IPS DF 4.7 (cell line): ENCODE measurements around the gene UBE2D2.

Source experiments
- DNase-seq: peaks from one replicate; pipeline ENCODE4 v3.0.0-alpha.2; 2013; ENCODE audit warnings: low spot score; ENCODE audit errors: extremely low read depth

UBE2D2 gene

DNA sequence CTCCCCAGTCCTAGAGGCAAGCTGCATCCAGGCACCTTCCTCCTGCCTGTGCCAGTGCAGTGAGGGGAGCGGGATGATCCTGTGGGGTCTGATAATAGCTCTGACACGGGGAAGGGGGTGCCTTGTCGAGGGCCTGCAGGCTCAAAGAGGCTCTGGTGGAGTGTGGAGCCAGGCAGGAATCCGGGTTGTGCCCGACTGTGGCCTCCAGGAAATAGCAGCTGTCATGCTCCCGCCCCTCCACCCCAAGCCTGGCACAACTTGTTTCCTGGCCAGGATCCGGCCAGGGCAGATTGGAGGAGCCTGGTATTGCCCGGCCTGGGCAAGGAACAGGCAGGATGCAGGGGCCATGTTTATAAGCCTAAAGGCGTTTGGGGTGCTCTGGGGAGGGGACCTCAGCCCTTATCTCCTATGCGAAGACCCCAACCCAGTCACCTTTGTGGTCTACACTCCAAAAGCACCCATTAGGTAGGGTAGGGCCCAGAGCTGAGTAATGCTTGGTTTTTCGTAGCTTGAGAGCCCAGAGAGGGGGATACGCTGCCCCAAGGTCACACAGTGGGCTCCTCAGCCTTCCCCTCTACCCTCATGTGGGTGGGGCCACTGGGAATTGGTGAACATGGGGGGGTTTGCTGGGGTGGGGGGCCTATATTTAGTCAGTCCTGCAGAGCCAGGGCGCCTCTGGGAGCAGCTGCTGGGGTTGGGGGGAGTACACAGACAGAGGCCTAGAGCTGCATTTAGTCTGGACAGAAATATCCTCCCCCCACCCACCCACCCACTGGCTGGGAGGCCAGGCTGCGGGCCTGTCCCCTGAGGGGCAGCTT lies 99.2 kb downstream of the UBE2D2 start:
- no peak for DNase-seq

DNA sequence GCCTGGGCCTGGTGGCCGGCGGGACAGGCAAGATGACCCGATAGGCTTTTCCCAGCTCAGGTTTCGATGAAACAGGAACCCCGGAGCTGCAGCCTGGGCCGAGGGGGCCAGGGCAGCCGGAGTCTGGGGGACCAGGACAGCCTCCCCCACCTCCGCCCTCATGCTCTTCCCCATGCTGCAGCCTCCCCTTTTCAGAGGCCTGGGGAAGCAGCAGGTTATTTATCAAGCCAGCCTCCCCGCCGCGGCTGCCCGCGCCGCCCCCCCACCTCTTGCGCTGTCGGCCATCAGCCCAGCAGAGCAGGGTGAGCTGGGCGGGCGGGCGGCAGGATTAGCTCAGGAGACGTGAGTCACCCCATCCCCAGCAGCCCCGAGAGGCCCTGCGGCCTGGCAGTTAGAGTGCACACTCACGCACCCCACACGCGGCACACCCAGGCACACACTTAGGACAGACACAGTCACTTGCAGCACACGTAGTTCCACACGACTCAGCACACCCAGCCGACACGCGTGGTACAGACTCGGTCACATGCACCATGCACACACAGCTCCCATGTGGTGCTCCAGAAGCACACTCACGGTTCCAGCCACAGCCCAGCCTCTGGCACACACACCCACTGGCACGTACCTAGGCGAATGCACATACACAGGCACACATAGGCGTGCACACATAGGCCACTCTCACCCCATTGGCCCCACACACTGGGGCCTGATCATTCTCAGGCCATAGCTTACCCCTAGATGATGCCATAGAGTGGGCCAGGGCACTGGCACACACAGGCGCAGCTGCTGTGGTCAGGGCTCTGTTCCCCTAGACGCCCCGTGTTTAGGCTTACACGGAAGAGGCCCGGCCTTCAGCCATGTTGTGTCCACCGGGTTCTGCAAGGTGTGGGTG lies 100.0 kb downstream of the UBE2D2 start:
- DNase-seq, result no peak

- DNase-seq, result no peak
Measured at GRCh38 chr5:139662617-139663016, 101.5 kb downstream of the UBE2D2 start.

DNA sequence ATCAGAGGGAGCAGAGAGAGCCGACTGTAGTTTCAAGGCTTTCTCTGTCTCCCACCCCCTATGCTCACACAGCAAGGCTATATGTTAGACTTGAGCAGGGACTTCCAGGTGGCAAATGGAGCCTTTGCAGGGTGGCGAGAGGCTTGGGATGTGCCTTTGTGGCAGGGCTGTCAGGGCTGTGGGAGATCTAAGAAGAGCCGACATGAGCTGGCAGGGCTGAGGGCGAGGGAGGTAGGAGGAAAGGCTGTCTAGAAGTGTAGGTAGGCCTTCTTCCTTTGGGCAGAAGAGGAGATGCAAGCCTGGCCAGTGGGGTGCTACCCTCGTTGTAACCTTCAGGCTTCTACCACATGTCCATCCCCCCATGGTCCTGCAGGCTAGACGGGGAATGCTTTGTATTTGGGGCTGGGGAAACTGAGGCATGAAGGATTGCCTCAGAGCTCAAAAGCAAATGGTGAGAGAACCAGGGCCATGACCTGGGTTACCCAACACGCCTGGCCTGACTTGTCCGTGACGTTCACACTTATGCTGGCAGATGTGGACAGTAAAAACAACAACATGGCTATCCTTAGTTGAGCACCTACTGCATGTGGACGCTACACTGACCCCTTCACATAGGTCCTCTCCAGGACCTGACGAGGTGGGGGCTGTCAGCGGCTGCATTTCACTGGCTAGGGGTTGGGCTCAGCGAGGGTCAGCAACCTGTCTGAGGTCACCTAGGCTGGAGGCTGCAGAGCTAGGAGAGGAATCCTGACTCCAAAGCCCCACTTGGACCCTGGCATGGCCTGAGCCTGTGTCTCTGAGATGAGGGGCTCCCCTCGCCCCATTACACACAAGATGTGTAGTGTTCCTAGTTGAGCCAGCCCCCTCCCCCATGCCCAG lies 102.3 kb downstream of the UBE2D2 start:
- DNase-seq, result no peak

- no peak for DNase-seq
Measured at GRCh38 chr5:139664086-139664693, 103.1 kb downstream of the UBE2D2 start.

GRCh38 chr5:139664727-139665351 lies 103.7 kb downstream of the UBE2D2 start:
- no peak for DNase-seq

DNA sequence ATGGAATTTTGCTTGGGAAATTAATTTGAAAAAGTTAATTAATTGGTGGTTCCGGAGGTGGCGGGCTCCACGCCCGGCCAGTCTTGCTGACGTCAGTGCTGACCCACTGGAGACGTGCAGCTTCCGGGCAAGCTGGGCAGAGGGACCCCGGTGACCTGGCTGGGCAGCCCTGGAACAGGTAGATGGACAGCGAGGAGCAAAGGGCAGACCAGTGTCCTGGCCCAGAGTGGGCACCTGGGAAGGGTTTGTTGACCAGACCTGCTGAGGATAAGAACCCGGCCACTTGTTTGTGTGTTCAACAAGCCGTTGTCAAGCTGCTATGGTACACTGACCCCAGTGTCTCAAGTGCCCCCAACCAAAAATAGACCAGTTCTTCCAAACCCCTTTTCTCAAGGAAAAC lies 104.5 kb downstream of the UBE2D2 start:
- no peak for DNase-seq

DNA sequence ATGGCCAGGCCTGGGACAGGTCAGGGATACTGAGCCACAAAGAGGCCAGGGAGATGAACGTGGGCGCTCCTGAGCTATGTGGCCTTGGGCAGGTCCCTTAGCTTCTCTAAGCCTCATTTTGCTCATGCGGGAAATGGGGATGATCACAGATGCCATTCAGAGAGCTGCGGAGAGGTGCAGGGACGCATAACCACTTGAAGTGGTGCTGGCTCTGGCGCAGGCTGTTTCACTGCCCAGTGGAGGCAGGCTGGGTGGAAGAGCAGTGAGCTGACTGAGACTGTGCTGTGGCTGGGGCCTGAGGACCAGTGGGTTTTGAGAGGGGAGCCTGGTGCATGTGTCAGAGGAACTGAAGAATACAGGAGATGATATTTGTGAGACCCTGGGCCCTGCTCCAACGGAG lies 105.4 kb downstream of the UBE2D2 start:
- DNase-seq, result no peak

GRCh38 chr5:139667001-139667729 lies 106.0 kb downstream of the UBE2D2 start:
- no peak for DNase-seq

DNA sequence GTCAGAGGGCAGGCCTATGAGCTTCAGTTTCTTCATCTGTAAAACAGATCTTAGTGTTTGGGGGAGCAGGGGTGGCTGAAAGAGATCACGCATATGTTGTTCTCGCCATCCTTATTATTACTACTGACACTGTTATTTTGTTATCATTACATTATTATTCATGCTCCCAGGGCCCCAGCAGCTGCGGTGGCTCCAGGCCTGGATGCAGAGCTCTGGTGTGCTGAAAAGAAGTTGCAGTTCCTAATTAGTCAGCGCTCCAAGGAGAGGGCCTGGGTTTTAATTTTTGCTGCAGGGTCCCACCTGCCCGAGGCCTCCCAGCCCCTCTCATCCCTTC lies 106.6 kb downstream of the UBE2D2 start:
- no peak for DNase-seq

DNA sequence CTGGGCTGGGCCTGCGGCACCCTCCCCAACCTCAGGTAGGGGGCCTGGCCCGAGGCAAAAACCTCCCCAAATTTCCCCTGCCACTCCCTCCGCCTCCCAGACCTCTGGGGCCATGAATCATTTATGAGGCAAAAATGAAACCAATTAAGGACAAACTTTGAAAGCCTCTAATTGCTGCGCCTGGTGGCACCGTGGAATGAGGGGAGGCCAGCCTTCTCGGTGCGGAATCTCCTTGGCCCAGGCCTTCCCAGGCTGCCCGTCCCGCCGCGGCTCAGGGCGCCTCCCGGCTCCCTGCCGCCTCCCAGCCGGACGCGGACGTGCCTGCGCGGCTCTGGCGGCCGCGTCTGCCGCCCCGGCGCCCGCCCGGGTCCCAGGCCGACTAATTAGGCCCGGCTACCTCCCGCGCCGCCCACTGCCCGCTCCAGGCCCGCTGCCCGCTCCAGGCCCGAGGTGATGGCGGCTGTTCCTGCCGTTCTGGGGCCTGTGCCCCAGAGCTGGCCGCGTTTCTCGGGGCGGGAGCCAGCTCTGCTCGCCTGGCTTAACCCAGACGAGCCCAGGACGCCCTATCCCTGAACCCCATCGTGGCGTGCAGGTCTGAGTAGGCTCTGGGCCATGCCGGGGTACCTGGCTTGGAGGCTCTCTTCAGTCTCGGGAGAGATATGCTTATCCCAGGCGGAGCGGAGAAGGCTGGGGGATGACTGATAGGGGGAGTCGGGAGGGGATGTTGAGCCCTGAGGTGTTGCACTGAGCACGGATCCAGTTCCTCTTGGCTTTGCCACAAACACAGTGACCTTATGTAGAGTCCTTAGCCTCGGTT lies 107.1 kb downstream of the UBE2D2 start:
- DNase-seq, result no peak

- DNase-seq, result no peak
Measured at GRCh38 chr5:139668924-139669661, 108.0 kb downstream of the UBE2D2 start.

DNA sequence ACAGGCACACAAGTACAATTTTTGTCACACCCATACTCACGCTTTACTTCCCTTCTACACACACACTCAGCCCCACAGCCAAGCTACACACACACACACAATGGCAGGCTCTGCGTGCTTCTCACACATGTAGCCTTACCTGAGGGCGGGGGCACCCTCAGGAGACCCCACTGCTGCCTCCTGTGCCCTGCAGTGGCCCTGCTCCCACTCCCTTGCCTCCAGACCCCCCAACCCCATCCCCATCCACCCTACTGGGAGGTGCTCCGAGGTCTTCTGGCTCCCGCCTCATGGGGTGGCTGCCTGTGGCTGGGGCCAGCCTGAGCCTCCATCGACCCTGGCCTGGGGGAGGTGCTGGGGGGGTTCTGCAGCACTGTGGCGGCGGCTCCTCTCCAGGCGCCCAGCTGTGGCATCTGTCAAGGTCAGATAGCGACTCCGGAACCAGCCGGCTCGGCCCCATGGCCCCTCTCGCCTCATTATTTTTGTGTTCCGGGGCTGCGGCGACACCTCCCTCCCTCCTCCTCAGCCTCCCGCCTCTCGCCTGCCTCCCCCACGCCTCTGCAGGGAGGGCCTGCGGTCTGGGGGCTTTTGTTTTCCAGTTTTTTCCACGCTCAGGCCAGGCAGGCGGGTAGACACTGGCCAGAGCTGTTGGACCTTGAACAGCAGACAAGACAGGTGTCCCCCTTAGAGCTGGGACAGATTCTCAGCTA lies 108.7 kb downstream of the UBE2D2 start:
- no peak for DNase-seq

GRCh38 chr5:139670369-139671095 lies 109.4 kb downstream of the UBE2D2 start:
- DNase-seq, result no peak

- DNase-seq, result no peak
Measured at GRCh38 chr5:139671096-139671841, 110.1 kb downstream of the UBE2D2 start.

DNA sequence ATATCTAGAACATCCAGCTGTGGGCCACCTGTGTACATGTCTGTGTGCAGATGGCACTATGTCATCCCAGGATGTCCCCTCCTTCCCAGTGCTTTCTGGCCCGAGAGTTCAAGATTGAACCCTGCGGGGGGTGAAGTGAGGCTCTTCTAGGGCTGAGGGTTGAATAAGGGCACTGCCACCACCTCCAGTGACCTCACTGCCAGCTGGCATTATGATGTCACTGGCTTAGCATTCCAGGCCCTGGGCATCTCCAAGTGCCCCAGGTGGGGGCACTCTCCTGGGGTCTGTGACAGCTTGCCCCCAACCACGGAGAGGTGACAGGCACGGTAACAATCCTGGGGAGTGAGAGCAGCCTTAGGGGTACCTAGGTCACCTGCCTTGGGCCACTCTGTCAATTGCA lies 114.1 kb downstream of the UBE2D2 start:
- no peak for DNase-seq

- no peak for DNase-seq
Measured at GRCh38 chr5:139675825-139676224, 114.7 kb downstream of the UBE2D2 start.
